IPS-NIHi7 (cell line): ENCODE data around the gene PRICKLE2.
"Not testable (repeated sequence)": the region's sequence is repeated elsewhere in the genome, so short reads cannot be mapped to it uniquely, and the experiment has no call there.

Experiments used
- DNase-seq: peaks from one replicate; pipeline ENCODE4 v3.0.0; 2012; ENCODE audit warnings: mixed read lengths; ENCODE audit errors: extremely low spot score

Gene PRICKLE2

GRCh38 chr3:64102147-64102546 is 123.1 kb downstream of the PRICKLE2 start:
- no peak for DNase-seq

GRCh38 chr3:64099316-64099715 is 126.0 kb downstream of the PRICKLE2 start:
- no peak for DNase-seq

GRCh38 chr3:64098670-64099069 is 126.6 kb downstream of the PRICKLE2 start:
- DNase-seq, result no peak

GRCh38 chr3:64097920-64098319 is 127.3 kb downstream of the PRICKLE2 start:
- no peak for DNase-seq

GRCh38 chr3:64095802-64096201 is 129.5 kb downstream of the PRICKLE2 start:
- DNase-seq, result no peak

GRCh38 chr3:64094713-64095079 is 130.6 kb downstream of the PRICKLE2 start:
- no peak for DNase-seq

GRCh38 chr3:64093825-64094712 is 131.2 kb downstream of the PRICKLE2 start:
- DNase-seq, result no peak

- no peak for DNase-seq
Observed at GRCh38 chr3:64093211-64093610, 132.1 kb downstream of the PRICKLE2 start.

- DNase-seq, result no peak
Observed at GRCh38 chr3:64091501-64091900, 133.8 kb downstream of the PRICKLE2 start.

- not testable (repeated sequence) for DNase-seq
Observed at GRCh38 chr3:64089386-64089785, 135.9 kb downstream of the PRICKLE2 start.

- DNase-seq, result no peak
Observed at GRCh38 chr3:64088408-64089205, 136.7 kb downstream of the PRICKLE2 start.

- DNase-seq, result no peak
Observed at GRCh38 chr3:64086479-64087252, 138.6 kb downstream of the PRICKLE2 start.

- DNase-seq, result no peak
Observed at GRCh38 chr3:64084640-64085039, 140.6 kb downstream of the PRICKLE2 start.

- DNase-seq, result no peak
Observed at GRCh38 chr3:64083575-64083974, 141.7 kb downstream of the PRICKLE2 start.

GRCh38 chr3:64082961-64083541 is 142.2 kb downstream of the PRICKLE2 start:
- no peak for DNase-seq

GRCh38 chr3:64082411-64082810 is 142.9 kb downstream of the PRICKLE2 start:
- DNase-seq, result no peak

GRCh38 chr3:64081235-64081630 is 144.0 kb downstream of the PRICKLE2 start:
- DNase-seq, result no peak

GRCh38 chr3:64080616-64081234 is 144.5 kb downstream of the PRICKLE2 start:
- DNase-seq, result no peak

- DNase-seq, result no peak
Observed at GRCh38 chr3:64079369-64080150, 145.7 kb downstream of the PRICKLE2 start.

- DNase-seq, result no peak
Observed at GRCh38 chr3:64078966-64079365, 146.3 kb downstream of the PRICKLE2 start.
